ENCODE results near the gene RAB11FIP2. TPM values are rescaled to one million over a fixed set of nuclear protein-coding genes. Genes with fewer than 3 reads are reported as not detected.

The RAB11FIP2 gene
- polyA plus RNA-seq, 2 of the 4 experiments (the other 2 are of a cell fraction): 10.0 to 29.3 TPM

GRCh38 chr10:118096022-118096421, 49.3 kb upstream of the RAB11FIP2 start:
- WGBS (ENCODE audit: missing lambda C conversion rate): 97% methylated on average over 1 of the region's 1 CpG
- FAIRE-seq: no peak

GRCh38 chr10:118092209-118092608, 45.5 kb upstream of the RAB11FIP2 start:
- H3K4me2 ChIP-seq: no peak overlapping the region
- no peak overlapping the region for H3K4me3 ChIP-seq
- no peak for ATAC-seq
- H3K27ac ChIP-seq: no peak overlapping the region
- no peak for FAIRE-seq
- ChIA-PET CTCF (no interaction called here), POLR2A (no interaction called here)
- H3K9me3 ChIP-seq: no peaks in the 10 kb centered on the region
- H3K4me1 ChIP-seq: no peaks in the 10 kb centered on the region
- 83% methylated on average over 1 of the region's 1 CpG for WGBS (ENCODE audit: missing lambda C conversion rate)
- DNase-seq (ENCODE audit: low read depth in 1 of 2, low spot score in 1 of 2): no peak
- no peak for TF ChIP-seq JUNB (IDR thresholded peaks at IDR 0.05)
- no peak for TF ChIP-seq EHF (CRISPR knock-in tag; IDR thresholded peaks at IDR 0.05)
- no peak for TF ChIP-seq NFE2L2 (conservative IDR thresholded peaks at IDR 0.05; ENCODE audit: low read length)
- TF ChIP-seq KDM1A (IDR thresholded peaks at IDR 0.05; ENCODE audit: low read depth): no peak
- TF ChIP-seq CTCF (IDR thresholded peaks at IDR 0.05): no peak
- TF ChIP-seq RARB (CRISPR knock-in tag; IDR thresholded peaks at IDR 0.05): no peak
- no peak for TF ChIP-seq SREBF2 (IDR thresholded peaks at IDR 0.05)
- TF ChIP-seq ZNF302 (CRISPR knock-in tag; IDR thresholded peaks at IDR 0.05): no peak

More at GRCh38 chr10:118096022-118096421, 49.3 kb upstream of the RAB11FIP2 start:
- Histone ChIP-seq H3K4me3 (no peak overlapping the region), H3K4me2 (no peak overlapping the region), H3K27ac (no peak overlapping the region), H3K4me1 (no peaks in the 10 kb centered on the region), H3K9me3 (no peaks in the 10 kb centered on the region)
- DNase-seq (ENCODE audit: low read depth in 1 of 2, low spot score in 1 of 2) (no peak), ATAC-seq (no peak)
- TF ChIP-seq RAD21 (conservative IDR thresholded peaks at IDR 0.05 in 1 of 2, IDR thresholded peaks at IDR 0.05 in 1 of 2): no peak
- no peak for TF ChIP-seq SREBF2 (IDR thresholded peaks at IDR 0.05)
- TF ChIP-seq, protein P1, sequence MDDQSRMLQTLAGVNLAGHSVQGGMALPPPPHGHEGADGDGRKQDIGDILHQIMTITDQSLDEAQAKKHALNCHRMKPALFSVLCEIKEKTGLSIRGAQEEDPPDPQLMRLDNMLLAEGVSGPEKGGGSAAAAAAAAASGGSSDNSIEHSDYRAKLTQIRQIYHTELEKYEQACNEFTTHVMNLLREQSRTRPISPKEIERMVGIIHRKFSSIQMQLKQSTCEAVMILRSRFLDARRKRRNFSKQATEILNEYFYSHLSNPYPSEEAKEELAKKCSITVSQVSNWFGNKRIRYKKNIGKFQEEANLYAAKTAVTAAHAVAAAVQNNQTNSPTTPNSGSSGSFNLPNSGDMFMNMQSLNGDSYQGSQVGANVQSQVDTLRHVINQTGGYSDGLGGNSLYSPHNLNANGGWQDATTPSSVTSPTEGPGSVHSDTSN (IDR thresholded peaks at IDR 0.05): no peak
- TF ChIP-seq ZC3H11A (IDR thresholded peaks at IDR 0.05): no peak
- no peak for TF ChIP-seq ESRRA (IDR thresholded peaks at IDR 0.05; ENCODE audit: borderline replicate concordance, low read length)
- no peak for TF ChIP-seq HDAC2 (IDR thresholded peaks at IDR 0.05)
- no peak for TF ChIP-seq MAFK (IDR thresholded peaks at IDR 0.05; ENCODE audit: partially characterized antibody)
- POLR2A ChIA-PET: no interaction called here
- CTCF ChIA-PET: no interaction called here

DNA sequence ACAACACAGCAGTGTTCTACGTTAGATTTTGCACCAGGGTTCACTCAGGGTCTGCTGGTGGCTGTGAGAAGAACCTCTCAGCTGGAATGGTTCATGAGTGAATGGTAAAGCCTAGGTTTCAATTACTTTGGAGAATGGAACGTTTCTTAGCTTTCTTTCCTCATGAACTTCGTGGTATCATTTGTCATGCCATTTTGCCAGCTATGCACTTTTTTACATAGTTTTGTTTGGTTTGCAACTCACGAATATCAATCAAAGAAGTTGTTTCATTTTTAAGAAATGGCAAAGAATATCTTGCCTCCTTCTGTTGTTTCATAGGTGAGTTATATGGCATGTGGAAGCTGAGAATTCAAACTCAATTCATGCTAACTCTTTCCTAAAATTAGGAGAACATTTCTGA, 34.1 kb upstream of the RAB11FIP2 start:
- Histone ChIP-seq H3K4me3 (no peak overlapping the region), H3K27ac (no peak overlapping the region), H3K9me3 (no peaks in the 10 kb centered on the region), H3K4me2 (no peak overlapping the region), H3K4me1 (no peaks in the 10 kb centered on the region)
- TF ChIP-seq CBX8 (IDR thresholded peaks at IDR 0.05) (no peak), HOXA7 (CRISPR knock-in tag; IDR thresholded peaks at IDR 0.05) (no peak), MAFK (IDR thresholded peaks at IDR 0.05; ENCODE audit: partially characterized antibody) (peak; percentile 83)
- ATAC-seq: no peak
- CTCF ChIA-PET: interaction anchor here (0.6 kb wide), 1 partner anchor 45 kb away, joined by 3 read pairs; no protein-coding TSS in a partner anchor
- POLR2A ChIA-PET: no interaction called here
- DNase-seq (ENCODE audit: low read depth in 1 of 2, low spot score in 1 of 2): no peak
- FAIRE-seq: no peak
- WGBS (ENCODE audit: missing lambda C conversion rate): 27% methylated on average over 4 of the region's 4 CpGs

GRCh38 chr10:118076705-118077104, 30.0 kb upstream of the RAB11FIP2 start:
- POLR2A ChIA-PET: no interaction called here
- H3K27ac ChIP-seq: no peak overlapping the region
- CTCF ChIA-PET: interaction anchor here (1.0 kb wide), 1 partner anchor 13 kb away, joined by 4 read pairs; no protein-coding TSS in a partner anchor
- H3K4me3 ChIP-seq: no peak overlapping the region
- H3K9me3 ChIP-seq: no peaks in the 10 kb centered on the region
- no peaks in the 10 kb centered on the region for H3K4me1 ChIP-seq
- DNase-seq (ENCODE audit: low read depth in 1 of 2, low spot score in 1 of 2) (no peak), FAIRE-seq (no peak), ATAC-seq (no peak)
- 86% methylated on average over 3 of the region's 3 CpGs for WGBS (ENCODE audit: missing lambda C conversion rate)
- no peak overlapping the region for H3K4me2 ChIP-seq
- TF ChIP-seq CHD2 (IDR thresholded peaks at IDR 0.05; ENCODE audit: low read length, partially characterized antibody): no peak
- TF ChIP-seq, protein P2, sequence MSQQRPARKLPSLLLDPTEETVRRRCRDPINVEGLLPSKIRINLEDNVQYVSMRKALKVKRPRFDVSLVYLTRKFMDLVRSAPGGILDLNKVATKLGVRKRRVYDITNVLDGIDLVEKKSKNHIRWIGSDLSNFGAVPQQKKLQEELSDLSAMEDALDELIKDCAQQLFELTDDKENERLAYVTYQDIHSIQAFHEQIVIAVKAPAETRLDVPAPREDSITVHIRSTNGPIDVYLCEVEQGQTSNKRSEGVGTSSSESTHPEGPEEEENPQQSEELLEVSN (IDR thresholded peaks at IDR 0.05; ENCODE audit: borderline replicate concordance, low read depth): no peak
- no peak for TF ChIP-seq KDM1A (IDR thresholded peaks at IDR 0.05; ENCODE audit: low read depth)
- TF ChIP-seq RARB (CRISPR knock-in tag; IDR thresholded peaks at IDR 0.05): no peak
- TF ChIP-seq, protein P3, sequence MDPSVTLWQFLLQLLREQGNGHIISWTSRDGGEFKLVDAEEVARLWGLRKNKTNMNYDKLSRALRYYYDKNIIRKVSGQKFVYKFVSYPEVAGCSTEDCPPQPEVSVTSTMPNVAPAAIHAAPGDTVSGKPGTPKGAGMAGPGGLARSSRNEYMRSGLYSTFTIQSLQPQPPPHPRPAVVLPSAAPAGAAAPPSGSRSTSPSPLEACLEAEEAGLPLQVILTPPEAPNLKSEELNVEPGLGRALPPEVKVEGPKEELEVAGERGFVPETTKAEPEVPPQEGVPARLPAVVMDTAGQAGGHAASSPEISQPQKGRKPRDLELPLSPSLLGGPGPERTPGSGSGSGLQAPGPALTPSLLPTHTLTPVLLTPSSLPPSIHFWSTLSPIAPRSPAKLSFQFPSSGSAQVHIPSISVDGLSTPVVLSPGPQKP (IDR thresholded peaks at IDR 0.05; ENCODE audit: low read depth, low read length): no peak
- no peak for TF ChIP-seq BHLHE40 (IDR thresholded peaks at IDR 0.05; ENCODE audit: low read depth, low read length)
- TF ChIP-seq EP300 (IDR thresholded peaks at IDR 0.05): no peak
- TF ChIP-seq RFX5 (IDR thresholded peaks at IDR 0.05): no peak
- TF ChIP-seq RAD21 (conservative IDR thresholded peaks at IDR 0.05 in 1 of 2, IDR thresholded peaks at IDR 0.05 in 1 of 2): no peak
- no peak for TF ChIP-seq ATOH8 (CRISPR knock-in tag; IDR thresholded peaks at IDR 0.05; ENCODE audit: low read depth)
- TF ChIP-seq TFCP2L1 (CRISPR knock-in tag; IDR thresholded peaks at IDR 0.05): no peak
- no peak for TF ChIP-seq FOXS1 (CRISPR knock-in tag; IDR thresholded peaks at IDR 0.05)
- TF ChIP-seq POLR2AphosphoS2 (conservative IDR thresholded peaks at IDR 0.05; ENCODE audit: low read length): no peak
- TF ChIP-seq, protein P4, sequence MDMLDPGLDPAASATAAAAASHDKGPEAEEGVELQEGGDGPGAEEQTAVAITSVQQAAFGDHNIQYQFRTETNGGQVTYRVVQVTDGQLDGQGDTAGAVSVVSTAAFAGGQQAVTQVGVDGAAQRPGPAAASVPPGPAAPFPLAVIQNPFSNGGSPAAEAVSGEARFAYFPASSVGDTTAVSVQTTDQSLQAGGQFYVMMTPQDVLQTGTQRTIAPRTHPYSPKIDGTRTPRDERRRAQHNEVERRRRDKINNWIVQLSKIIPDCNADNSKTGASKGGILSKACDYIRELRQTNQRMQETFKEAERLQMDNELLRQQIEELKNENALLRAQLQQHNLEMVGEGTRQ (IDR thresholded peaks at IDR 0.05): no peak

All from A549 (cell line).